GM12878 (cell line): ENCODE results near the gene DIO3. TPM values are rescaled to one million over a fixed set of nuclear protein-coding genes. Genes with fewer than 3 reads are reported as not detected.

ENCODE experiments used
- ATAC-seq: fragments of 200-7000 bp; cut with Tn5 transposase; 3 replicates; pipeline ENCODE4 v1.9.1; 2020; ENCODE audit warnings: mild to moderate bottlenecking, moderate library complexity
- BruUV-seq: library from RNA; stranded (reverse); fragments of 400-500 nt; replicated peaks from 2 replicates; lab custom pipeline; 2021; lab: Mats Ljungman, UMichigan
- CTCF ChIA-PET: fragments of 300-600 bp; sonication (Branson Sonifier 250); formaldehyde crosslinking; extraction: SDS; loops from one replicate; lab custom pipeline; 2021; ENCODE audit warnings: inconsistent platforms; lab: Yijun Ruan, JAX
- POLR2A ChIA-PET: fragments of 350-600 bp; formaldehyde crosslinking; extraction: SDS; loops from one replicate; lab custom pipeline; 2021; ENCODE audit warnings: inconsistent platforms; lab: Charles Lee
- RAD21 ChIA-PET: fragments of 300-600 bp; sonication (Branson Sonifier 250); formaldehyde crosslinking; loops from one replicate; lab custom pipeline; 2023; ENCODE audit warnings: antibody characterized with exemption; ENCODE audit not compliant: unreplicated experiment; lab: Charles Lee
- SMC1A ChIA-PET: fragments of 300-600 bp; sonication (Branson Sonifier 250); formaldehyde crosslinking; loops from one replicate; lab custom pipeline; 2023; ENCODE audit not compliant: unreplicated experiment, uncharacterized antibody; lab: Charles Lee
- DNase-seq: peaks from one replicate; pipeline ENCODE4 v3.0.0-alpha.2; 2011; ENCODE audit warnings: low read depth, low spot score
- FAIRE-seq: peaks from 3 replicates; lab custom pipeline; 2011; peaks lifted over from hg19 to GRCh38; lab: Jason Lieb, UNC
- H2AFZ ChIP-seq: 2 replicates; pipeline ENCODE4 v1.6.0; 2011; ENCODE audit warnings: low read depth, low read length, control low read depth; ENCODE audit not compliant: control insufficient read depth
- H3K27ac ChIP-seq: 2 replicates; pipeline ENCODE4 v1.5.1; 2011; ENCODE audit warnings: control low read depth; ENCODE audit not compliant: control insufficient read depth, insufficient read depth
- H3K27me3 ChIP-seq, 2 experiments: replicated peaks in 1 of 2; 2 replicates each; pipeline versions ENCODE4 v1.6.0 to v1.6.1; 2011; ENCODE audit warnings: low read length in 1 of 2; ENCODE audit not compliant: control insufficient read depth in 2 of 2, insufficient read depth in 2 of 2
- H3K36me3 ChIP-seq, 2 experiments: 2 replicates each; pipeline ENCODE4 v1.5.1; 2011; ENCODE audit warnings: low read length in 1 of 2; ENCODE audit not compliant: control insufficient read depth in 2 of 2, insufficient read depth in 2 of 2
- H3K4me1 ChIP-seq: 2 replicates; pipeline ENCODE4 v1.6.1; 2011; ENCODE audit warnings: mild to moderate bottlenecking, low read length, moderate library complexity, mixed read lengths; ENCODE audit not compliant: control insufficient read depth, insufficient read depth
- H3K4me2 ChIP-seq: 2 replicates; pipeline ENCODE4 v1.6.0; 2011; ENCODE audit warnings: control low read depth; ENCODE audit not compliant: control insufficient read depth, insufficient read depth
- H3K4me3 ChIP-seq: fragments of 200-600 bp; sonication (generic); 2 replicates; pipeline ENCODE4 v1.5.1; 2016
- H3K79me2 ChIP-seq: 2 replicates; pipeline ENCODE4 v1.6.0; 2011; ENCODE audit warnings: low read length; ENCODE audit not compliant: control insufficient read depth, insufficient read depth
- H3K9ac ChIP-seq: 2 replicates; pipeline ENCODE4 v1.8.0; 2011; ENCODE audit warnings: low read length, control low read depth, mixed read lengths; ENCODE audit not compliant: control insufficient read depth, insufficient read depth
- H3K9me3 ChIP-seq: replicated peaks from 3 replicates; pipeline ENCODE4 v1.5.1; 2011; ENCODE audit warnings: mild to moderate bottlenecking, low read length; ENCODE audit not compliant: control insufficient read depth, insufficient read depth
- H4K20me1 ChIP-seq: 2 replicates; pipeline ENCODE4 v1.6.0; 2011; ENCODE audit not compliant: control insufficient read depth, insufficient read depth
- CREM ChIP-seq: IDR thresholded peaks from 2 replicates; pipeline ENCODE4 v1.6.1; 2014; ENCODE audit warnings: antibody characterized with exemption, low read depth
- E2F4 ChIP-seq: IDR thresholded peaks from 2 replicates; pipeline ENCODE4 v1.6.1; 2012; ENCODE audit warnings: low read depth, low read length, improper control_type of control experiment
- E4F1 ChIP-seq: fragments of 450-650 bp; IDR thresholded peaks from 2 replicates; pipeline ENCODE4 v1.6.1; 2018; ENCODE audit warnings: borderline replicate concordance, mild to moderate bottlenecking; ENCODE audit not compliant: partially characterized antibody
- EZH2 ChIP-seq: IDR thresholded peaks from 2 replicates; pipeline ENCODE4 v1.6.1; 2012; ENCODE audit warnings: low read depth, mild to moderate bottlenecking, control low read depth, inconsistent platforms, low read length, borderline replicate concordance; ENCODE audit not compliant: control insufficient read depth
- MEF2B ChIP-seq: fragments of 450-650 bp; IDR thresholded peaks from 2 replicates; pipeline ENCODE4 v1.6.1; 2018; ENCODE audit warnings: mild to moderate bottlenecking, moderate library complexity; ENCODE audit not compliant: partially characterized antibody, poor library complexity, severe bottlenecking
- NFYA ChIP-seq: IDR thresholded peaks from 2 replicates; pipeline ENCODE4 v1.6.1; 2011; ENCODE audit warnings: low read depth, mild to moderate bottlenecking, low read length, improper control_type of control experiment, borderline replicate concordance
- NR2C2 ChIP-seq: IDR thresholded peaks from 2 replicates; pipeline ENCODE4 v1.6.1; 2011; ENCODE audit warnings: borderline replicate concordance, low read depth; ENCODE audit not compliant: control insufficient read depth, insufficient read length
- RB1 ChIP-seq: fragments of 450-650 bp; formaldehyde crosslinking; IDR thresholded peaks from 2 replicates; pipeline ENCODE4 v1.6.1; 2017; ENCODE audit warnings: mild to moderate bottlenecking, borderline replicate concordance
- RCOR1 ChIP-seq: conservative IDR thresholded peaks from 2 replicates; pipeline ENCODE4 v1.6.1; 2012; ENCODE audit warnings: low read depth, low read length, improper control_type of control experiment
- USF2 ChIP-seq: IDR thresholded peaks from 2 replicates; pipeline ENCODE4 v1.6.1; 2011; ENCODE audit warnings: low read depth, low read length, improper control_type of control experiment, borderline replicate concordance
- WGBS: methylation state at CpG from one replicate; pipeline ENCODE4 v1.1.6; 2016; ENCODE audit warnings: low lambda C conversion rate; ENCODE audit not compliant: insufficient replicate concordance, insufficient coverage; ENCODE audit errors: missing lambda C conversion rate; 5-methylcytosine and 5-hydroxymethylcytosine counted together
- in situ Hi-C: fragments of 300-500 bp; cut with MboI; formaldehyde crosslinking; loops from 9 replicates; pipeline ENCODE4 v1.14.3; 2018; ENCODE audit warnings: mixed read lengths
- intact Hi-C: fragments of 100-400 bp; cut with micrococcal nuclease; formaldehyde crosslinking; loops from one replicate; pipeline ENCODE4 v1.14.2; 2022; ENCODE audit not compliant: unreplicated experiment
- polyA plus RNA-seq, 11 experiments: library from polyadenylated mRNA; depleted of rRNA in 4 of 11; unstranded in 6 of 11; stranded (reverse) in 5 of 11; fragments of >200 nt; fragmentation: Nextera tagmentation in 4 of 11; fragmentation: Illumina TruSeq in 1 of 11; extraction: Ambion mirVana in 4 of 11; extraction: Trizol in 1 of 11; gene quantifications; 1 replicate in 1 of 11; 2 replicates in 10 of 11; pipeline versions ENCODE4 v1.2.1 to v1.2.3, GENCODE V29; 2011 to 2016; ENCODE audit warnings: inconsistent platforms in 2 of 11, missing spikeins in 2 of 11, low read depth in 1 of 11
- total RNA-seq, 4 experiments: library from RNA; depleted of rRNA in 3 of 4; stranded (reverse); fragments of >200 nt in 3 of 4; fragmentation: Illumina TruSeq in 1 of 4; extraction: Trizol in 1 of 4; gene quantifications; 2 replicates each; pipeline versions ENCODE4 v1.2.1 to v1.2.3, GENCODE V29; 2013 to 2021

DIO3 gene
- total and polyA plus RNA-seq, 10 of the 15 experiments (the other 5 are each of a cell fraction or from before 2014, with no cell fraction given) = not detected

- Histone ChIP-seq H3K4me3 (no peak overlapping the region), H3K79me2 (no peaks in the 10 kb centered on the region), H3K9me3 (no peaks in the 10 kb centered on the region), H3K27ac (no peak overlapping the region), H2AFZ (no peak overlapping the region), H3K4me1 (no peaks in the 10 kb centered on the region), H4K20me1 (no peaks in the 10 kb centered on the region), H3K27me3 (no peaks in the 10 kb centered on the region), H3K36me3 (no peaks in the 10 kb centered on the region), H3K9ac (no peak overlapping the region), H3K4me2 (no peak overlapping the region)
- FAIRE-seq (no peak), ATAC-seq (no peak), DNase-seq (no peak)
- SMC1A ChIA-PET = no interaction called here
- RAD21 ChIA-PET = no interaction called here
- CTCF ChIA-PET = no interaction called here
- no TSS peak for BruUV-seq
- in situ Hi-C loops = no loop called here
- WGBS = 3% methylated on average over 19 of the region's 20 CpGs
- POLR2A ChIA-PET = no interaction called here
- intact Hi-C loops = no loop called here
- TF ChIP-seq USF2 (no peak), RCOR1 (no peak), E2F4 (no peak), RB1 (no peak), EZH2 (no peak), MEF2B (no peak), CREM (no peak), NFYA (no peak), NR2C2 (no peak), E4F1 (no peak)
Observed at GRCh38 chr14:101511620-101512375, 49.5 kb upstream of the DIO3 start.
